ENCODE measurements around the gene ITGAD. TPM values are rescaled to one million over a fixed set of nuclear protein-coding genes. Genes with fewer than 3 reads are reported as not detected.
A peak's percentile ranks its signal among the peaks of the same experiment; 100 is the strongest.

ITGAD gene
- total RNA-seq (under 1 TPM in 2 of 9 donors, not detected in 7; 0.41 to 0.80 TPM), polyA plus RNA-seq (not detected)
- long read RNA-seq, donor 1, partial matches to known transcripts: 0 of 6 reads
- long read RNA-seq, donor 1, other reads (novel, unspliced or antisense): 6 of 6 reads
- long read RNA-seq, donor 2, partial matches to known transcripts: 0 of 1 reads
- long read RNA-seq, donor 2, other reads (novel, unspliced or antisense): 1 of 1 reads
- long read RNA-seq, donor 3: 0 reads

DNA sequence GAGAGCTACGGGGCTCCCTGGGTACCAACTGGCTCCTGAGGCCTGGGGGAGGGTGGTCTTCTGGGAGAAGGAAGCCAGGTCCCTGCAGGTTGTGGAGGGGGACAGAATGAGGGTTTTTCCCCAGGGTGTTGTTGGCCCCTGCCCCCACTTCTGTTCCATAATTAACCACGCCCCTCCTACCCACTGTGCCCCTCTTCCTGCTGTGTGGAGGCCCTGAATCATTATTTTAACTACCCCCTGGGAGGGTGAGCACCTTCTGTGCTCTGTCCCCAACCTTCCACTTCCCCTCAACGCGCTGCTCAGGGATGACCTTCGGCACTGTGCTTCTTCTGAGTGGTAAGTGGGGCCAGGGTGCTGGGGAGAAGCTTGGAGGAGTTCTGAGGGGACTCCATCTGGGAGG lies at the start of gene ITGAD:
Gene ITGAD (plus strand): TSS at position 280 of the 400 bp plus-strand sequence. CDS start 26 bp downstream, at position 306.
- peaks cover 0 to 13% (median 0%) of the 10 kb centered on the region in 9 donors for H3K27me3 ChIP-seq
- intact Hi-C loops (cut with DNase I): no loop called here
- TF ChIP-seq POLR2A (IDR thresholded peaks at IDR 0.05): no peak
- TF ChIP-seq, protein P1, sequence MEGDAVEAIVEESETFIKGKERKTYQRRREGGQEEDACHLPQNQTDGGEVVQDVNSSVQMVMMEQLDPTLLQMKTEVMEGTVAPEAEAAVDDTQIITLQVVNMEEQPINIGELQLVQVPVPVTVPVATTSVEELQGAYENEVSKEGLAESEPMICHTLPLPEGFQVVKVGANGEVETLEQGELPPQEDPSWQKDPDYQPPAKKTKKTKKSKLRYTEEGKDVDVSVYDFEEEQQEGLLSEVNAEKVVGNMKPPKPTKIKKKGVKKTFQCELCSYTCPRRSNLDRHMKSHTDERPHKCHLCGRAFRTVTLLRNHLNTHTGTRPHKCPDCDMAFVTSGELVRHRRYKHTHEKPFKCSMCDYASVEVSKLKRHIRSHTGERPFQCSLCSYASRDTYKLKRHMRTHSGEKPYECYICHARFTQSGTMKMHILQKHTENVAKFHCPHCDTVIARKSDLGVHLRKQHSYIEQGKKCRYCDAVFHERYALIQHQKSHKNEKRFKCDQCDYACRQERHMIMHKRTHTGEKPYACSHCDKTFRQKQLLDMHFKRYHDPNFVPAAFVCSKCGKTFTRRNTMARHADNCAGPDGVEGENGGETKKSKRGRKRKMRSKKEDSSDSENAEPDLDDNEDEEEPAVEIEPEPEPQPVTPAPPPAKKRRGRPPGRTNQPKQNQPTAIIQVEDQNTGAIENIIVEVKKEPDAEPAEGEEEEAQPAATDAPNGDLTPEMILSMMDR (IDR thresholded peaks at IDR 0.05): no peak
- DNase-seq: no peak
- H3K4me3 ChIP-seq: no peak within 1 kb of the TSS
- 55 to 64% (median 61%) methylated on average over 5 of the region's 5 CpGs for WGBS, 4 donors
- H3K9me3 ChIP-seq: no peaks in the 10 kb centered on the region
- no peaks in the 10 kb centered on the region for H3K36me3 ChIP-seq
- ATAC-seq: no peak
- H3K4me1 ChIP-seq: peaks cover 0 to 23% (median 0%) of the 10 kb centered on the region in 12 donors
- H3K27ac ChIP-seq: no peak within 1 kb of the TSS

DNA sequence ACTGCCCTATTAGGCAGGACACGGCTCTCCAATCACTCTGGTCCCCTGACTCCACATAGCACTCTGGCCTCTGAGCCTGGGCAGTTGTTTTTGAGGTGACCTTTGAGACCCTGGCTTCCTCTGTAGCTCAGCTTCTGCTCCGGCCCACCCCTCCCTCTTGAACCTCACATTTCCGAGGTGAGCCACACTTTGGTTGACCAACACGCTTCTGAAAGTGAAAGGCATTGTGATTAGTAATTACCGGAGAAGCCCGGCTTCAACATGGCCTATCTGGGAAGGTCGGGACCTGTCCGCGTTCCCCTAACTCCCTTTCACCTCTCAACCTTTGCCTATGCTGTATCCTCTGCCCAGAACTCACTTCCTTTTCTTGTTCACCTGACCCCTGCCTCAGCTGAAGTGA lies 48.4 kb upstream of the ITGAD start:
- Histone ChIP-seq H3K4me1 (peaks cover 0 to 13% (median 0%) of the 10 kb centered on the region in 12 donors), H3K27ac (no peak overlapping the region), H3K27me3 (no peaks in the 10 kb centered on the region), H3K36me3 (no peaks in the 10 kb centered on the region), H3K4me3 (no peak overlapping the region), H3K9me3 (no peaks in the 10 kb centered on the region)
- ATAC-seq: no peak
- peak in 1 of 5 donors; percentile 6 for DNase-seq
- intact Hi-C loops (cut with DNase I): no loop called here
- TF ChIP-seq POLR2A (IDR thresholded peaks at IDR 0.05): no peak
- TF ChIP-seq, protein P1 (IDR thresholded peaks at IDR 0.05): no peak
- WGBS, 4 donors: 62 to 71% (median 65%) methylated on average over 9 of the region's 9 CpGs

DNA sequence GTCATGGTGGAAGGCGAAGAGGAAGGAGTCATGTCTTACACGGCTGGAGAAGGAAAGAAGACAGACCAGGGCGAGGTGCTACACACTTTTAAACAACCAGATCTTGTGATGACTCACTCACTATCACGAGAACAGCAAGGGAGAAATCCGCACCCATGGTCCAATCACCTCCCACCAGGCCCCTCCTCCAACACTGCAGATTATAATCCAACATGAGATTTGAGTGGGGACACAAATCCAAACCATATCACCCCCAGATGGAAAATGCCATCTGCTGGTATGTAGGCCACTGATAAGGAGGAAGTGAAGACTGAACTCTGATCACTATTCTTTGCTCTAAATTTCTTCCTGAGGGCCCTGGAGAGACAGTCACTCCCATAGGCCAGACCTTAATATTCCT lies 45.7 kb upstream of the ITGAD start:
- no peak for TF ChIP-seq POLR2A (IDR thresholded peaks at IDR 0.05)
- TF ChIP-seq, protein P1 (IDR thresholded peaks at IDR 0.05): no peak
- no peaks in the 10 kb centered on the region for H3K27me3 ChIP-seq
- 72 to 76% (median 74%) methylated on average over 5 of the region's 5 CpGs for WGBS, 4 donors

DNA sequence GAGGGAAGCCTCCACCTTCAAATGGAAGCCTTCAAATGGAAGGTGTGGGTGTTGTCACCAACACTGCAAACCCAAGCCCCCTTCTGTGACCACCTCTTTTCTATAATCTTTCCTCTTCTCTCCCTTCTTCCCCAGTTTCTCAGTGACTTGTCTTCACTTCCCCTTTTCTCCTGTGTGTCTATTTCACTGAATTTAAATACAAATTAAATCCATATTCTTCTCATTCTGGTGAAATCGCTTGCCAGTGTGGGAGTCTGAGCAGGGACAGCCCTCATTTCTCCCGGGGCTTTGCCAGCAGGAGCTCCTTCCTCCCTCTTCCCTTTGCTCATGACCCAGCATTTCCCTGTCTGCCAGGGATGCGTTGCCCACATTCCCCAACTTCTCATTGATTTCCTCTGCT lies 44.6 kb upstream of the ITGAD start:
- intact Hi-C loops (cut with DNase I): no loop called here
- H3K27ac ChIP-seq: peak overlapping the region in 1 of 12 donors; percentile 62
- DNase-seq (peak in 1 of 5 donors; percentile 13), ATAC-seq (no peak)
- 38 to 57% (median 50%) methylated on average over 3 of the region's 3 CpGs for WGBS, 4 donors
- H3K9me3 ChIP-seq: no peaks in the 10 kb centered on the region
- H3K36me3 ChIP-seq: no peaks in the 10 kb centered on the region
- TF ChIP-seq POLR2A (IDR thresholded peaks at IDR 0.05): no peak
- TF ChIP-seq, protein P1 (IDR thresholded peaks at IDR 0.05): no peak
- H3K4me3 ChIP-seq: no peak overlapping the region
- peaks cover 0 to 47% (median 0%) of the 10 kb centered on the region in 12 donors for H3K4me1 ChIP-seq
- no peaks in the 10 kb centered on the region for H3K27me3 ChIP-seq

More for the DNA sequence above, 45.7 kb upstream of the ITGAD start:
- no peak for ATAC-seq
- Histone ChIP-seq H3K4me1 (peaks cover 0 to 38% (median 0%) of the 10 kb centered on the region in 12 donors), H3K4me3 (no peak overlapping the region), H3K9me3 (no peaks in the 10 kb centered on the region), H3K27ac (no peak overlapping the region), H3K36me3 (no peaks in the 10 kb centered on the region)
- peak in 1 of 5 donors; percentile 2 for DNase-seq
- intact Hi-C loops (cut with DNase I): no loop called here

Data from heart left ventricle (tissue), 16 donors.